AG09309 (cell line): ENCODE measurements around the gene GRIK4.

ENCODE experiments used
- DNase-seq: peaks from one replicate; pipeline ENCODE4 v3.0.0-alpha.2; 2010; ENCODE audit warnings: low read depth
- H3K4me3 ChIP-seq: 2 replicates; pipeline ENCODE4 v1.5.1; 2011; ENCODE audit warnings: mild to moderate bottlenecking, low read depth, low read length, moderate library complexity; ENCODE audit not compliant: control insufficient read depth
- CTCF ChIP-seq: IDR thresholded peaks from 2 replicates; pipeline ENCODE4 v1.5.1; 2011; ENCODE audit warnings: mild to moderate bottlenecking, low read depth, low read length, inconsistent platforms; ENCODE audit not compliant: insufficient read depth, control insufficient read depth; ENCODE audit errors: missing control alignments

GRIK4 gene

GRCh38 chr11:120859552-120860295, 348.2 kb downstream of the GRIK4 start:
- no peak for DNase-seq
- TF ChIP-seq CTCF, result no peak

GRCh38 chr11:120863359-120863758, 351.8 kb downstream of the GRIK4 start:
- no peak for TF ChIP-seq CTCF
- no peak for DNase-seq
- no peak overlapping the region for H3K4me3 ChIP-seq

More at GRCh38 chr11:120859552-120860295, 348.2 kb downstream of the GRIK4 start:
- no peak overlapping the region for H3K4me3 ChIP-seq

- no peak overlapping the region for H3K4me3 ChIP-seq
- no peak for TF ChIP-seq CTCF
- no peak for DNase-seq
Measured at GRCh38 chr11:120867024-120867423, 355.5 kb downstream of the GRIK4 start.

GRCh38 chr11:120867531-120867930, 356.0 kb downstream of the GRIK4 start:
- DNase-seq, result no peak
- no peak for TF ChIP-seq CTCF
- no peak overlapping the region for H3K4me3 ChIP-seq

GRCh38 chr11:120867988-120868387, 356.4 kb downstream of the GRIK4 start:
- DNase-seq, result no peak
- no peak overlapping the region for H3K4me3 ChIP-seq
- TF ChIP-seq CTCF, result no peak

GRCh38 chr11:120869097-120869496, 357.5 kb downstream of the GRIK4 start:
- no peak for TF ChIP-seq CTCF
- no peak for DNase-seq
- no peak overlapping the region for H3K4me3 ChIP-seq
